Hepatocyte (in vitro differentiated cells): ENCODE results near the gene PER1. TPM values are rescaled to one million over a fixed set of nuclear protein-coding genes. Genes with fewer than 3 reads are reported as not detected.

ENCODE experiments used
- DNase-seq: peaks from one replicate; pipeline ENCODE4 v3.0.0-alpha.2; 2016; ENCODE audit warnings: low spot score
- H2AFZ ChIP-seq: fragments of 200-600 bp; sonication (generic); 2 replicates; pipeline ENCODE4 v1.6.0; 2016; ENCODE audit warnings: antibody characterized with exemption, mild to moderate bottlenecking
- H3K27ac ChIP-seq: fragments of 200-600 bp; sonication (generic); 2 replicates; pipeline ENCODE4 v1.5.1; 2016; ENCODE audit warnings: mild to moderate bottlenecking
- H3K27me3 ChIP-seq: fragments of 200-600 bp; sonication (generic); 2 replicates; pipeline ENCODE4 v1.6.1; 2016
- H3K36me3 ChIP-seq: fragments of 200-600 bp; sonication (generic); replicated peaks from 2 replicates; pipeline ENCODE4 v1.5.1; 2016; ENCODE audit warnings: low read depth; ENCODE audit not compliant: insufficient read depth
- H3K4me1 ChIP-seq: fragments of 200-600 bp; sonication (generic); 2 replicates; pipeline ENCODE4 v1.5.1; 2016; ENCODE audit warnings: mild to moderate bottlenecking, moderate library complexity; ENCODE audit not compliant: insufficient read depth
- H3K4me2 ChIP-seq: fragments of 200-600 bp; sonication (generic); 2 replicates; pipeline ENCODE4 v1.6.0; 2016
- H3K4me3 ChIP-seq: fragments of 200-600 bp; sonication (generic); 2 replicates; pipeline ENCODE4 v1.5.1; 2016; ENCODE audit warnings: mild to moderate bottlenecking
- H3K79me2 ChIP-seq: fragments of 200-600 bp; sonication (generic); 2 replicates; pipeline ENCODE4 v1.6.0; 2017; ENCODE audit warnings: mild to moderate bottlenecking
- H3K9me2 ChIP-seq: fragments of 200-600 bp; sonication (generic); replicated peaks from 2 replicates; pipeline ENCODE4 v1.6.0; 2017; ENCODE audit warnings: mild to moderate bottlenecking; ENCODE audit not compliant: insufficient read depth
- H3K9me3 ChIP-seq: fragments of 200-600 bp; sonication (generic); 2 replicates; pipeline ENCODE4 v1.5.1; 2016; ENCODE audit warnings: low read depth, mild to moderate bottlenecking
- H4K20me1 ChIP-seq: fragments of 200-600 bp; sonication (generic); 2 replicates; pipeline ENCODE4 v1.6.0; 2016; ENCODE audit warnings: mild to moderate bottlenecking; ENCODE audit not compliant: insufficient read depth, poor library complexity, severe bottlenecking
- EZH2 ChIP-seq: fragments of 200-600 bp; sonication (generic); IDR thresholded peaks from 2 replicates; pipeline ENCODE4 v1.6.1; 2016; ENCODE audit warnings: antibody characterized with exemption, mild to moderate bottlenecking, borderline replicate concordance
- EZH2phosphoT487 ChIP-seq: fragments of 200-600 bp; sonication (generic); IDR thresholded peaks from one replicate; pipeline ENCODE4 v1.6.1; 2018; ENCODE audit warnings: antibody characterized with exemption, mild to moderate bottlenecking, low read depth, moderate library complexity; ENCODE audit not compliant: unreplicated experiment, severe bottlenecking
- WGBS: methylation state at CpG from one replicate; pipeline ENCODE4 v1.1.6; 2016; ENCODE audit warnings: low lambda C conversion rate; ENCODE audit errors: missing lambda C conversion rate; 5-methylcytosine and 5-hydroxymethylcytosine counted together
- polyA plus RNA-seq: library from polyadenylated mRNA; unstranded; fragments of >200 nt; fragmentation: Nextera tagmentation; extraction: Ambion mirVana; gene quantifications from 2 replicates; pipeline ENCODE4 v1.2.1, GENCODE V29; 2016
- total RNA-seq: library from RNA; depleted of rRNA; stranded (reverse); fragments of >200 nt; gene quantifications from 2 replicates; pipeline ENCODE4 v1.2.3, GENCODE V29; 2014
- TF ChIP-seq, protein P1 (sequence below): fragments of 200-600 bp; sonication (generic); IDR thresholded peaks from 2 replicates; pipeline ENCODE4 v1.5.1; 2016; ENCODE audit warnings: antibody characterized with exemption, mild to moderate bottlenecking; ENCODE audit not compliant: poor library complexity

Gene PER1
- total and polyA plus RNA-seq, 2 experiments from 2014 or later: 36.5 to 107 TPM

DNA sequence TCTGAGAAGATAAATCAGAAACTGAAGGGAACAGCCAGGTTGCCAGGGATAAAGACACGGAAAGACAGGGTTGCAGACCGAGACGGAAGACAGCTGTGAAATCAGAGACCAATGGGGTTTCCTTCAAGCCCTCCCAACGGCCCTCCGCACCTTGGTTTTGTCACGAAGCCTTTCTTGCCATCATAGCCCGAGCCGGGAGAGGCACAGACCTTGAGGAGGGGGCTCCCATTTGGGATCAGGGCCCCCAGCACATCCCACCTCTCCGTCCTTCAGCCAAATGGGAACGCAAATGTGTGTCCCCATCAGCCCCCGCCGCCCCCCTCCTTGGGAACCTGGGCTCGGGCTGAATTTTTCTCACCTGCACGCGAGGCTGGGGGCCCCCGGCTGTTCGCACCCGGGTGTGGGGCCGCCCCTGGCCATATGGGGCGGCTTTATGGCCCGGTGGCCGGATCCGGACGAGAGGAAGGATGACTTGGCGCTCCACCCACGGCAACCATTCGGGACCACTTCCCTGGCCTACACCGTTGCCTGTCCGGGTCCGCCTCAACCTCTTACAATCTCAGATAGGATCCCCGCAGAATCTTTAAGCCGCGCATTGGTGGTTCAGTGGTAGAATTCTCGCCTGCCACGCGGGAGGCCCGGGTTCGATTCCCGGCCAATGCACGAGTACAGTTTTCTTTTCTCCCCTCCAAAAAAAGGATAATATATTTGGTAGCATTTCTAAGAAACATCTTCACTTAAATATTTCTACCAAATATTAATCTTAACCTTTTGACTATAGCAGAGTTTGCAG lies 26.9 kb downstream of the PER1 start:
- peaks cover 29% of the 10 kb centered on the region for H3K27me3 ChIP-seq

DNA sequence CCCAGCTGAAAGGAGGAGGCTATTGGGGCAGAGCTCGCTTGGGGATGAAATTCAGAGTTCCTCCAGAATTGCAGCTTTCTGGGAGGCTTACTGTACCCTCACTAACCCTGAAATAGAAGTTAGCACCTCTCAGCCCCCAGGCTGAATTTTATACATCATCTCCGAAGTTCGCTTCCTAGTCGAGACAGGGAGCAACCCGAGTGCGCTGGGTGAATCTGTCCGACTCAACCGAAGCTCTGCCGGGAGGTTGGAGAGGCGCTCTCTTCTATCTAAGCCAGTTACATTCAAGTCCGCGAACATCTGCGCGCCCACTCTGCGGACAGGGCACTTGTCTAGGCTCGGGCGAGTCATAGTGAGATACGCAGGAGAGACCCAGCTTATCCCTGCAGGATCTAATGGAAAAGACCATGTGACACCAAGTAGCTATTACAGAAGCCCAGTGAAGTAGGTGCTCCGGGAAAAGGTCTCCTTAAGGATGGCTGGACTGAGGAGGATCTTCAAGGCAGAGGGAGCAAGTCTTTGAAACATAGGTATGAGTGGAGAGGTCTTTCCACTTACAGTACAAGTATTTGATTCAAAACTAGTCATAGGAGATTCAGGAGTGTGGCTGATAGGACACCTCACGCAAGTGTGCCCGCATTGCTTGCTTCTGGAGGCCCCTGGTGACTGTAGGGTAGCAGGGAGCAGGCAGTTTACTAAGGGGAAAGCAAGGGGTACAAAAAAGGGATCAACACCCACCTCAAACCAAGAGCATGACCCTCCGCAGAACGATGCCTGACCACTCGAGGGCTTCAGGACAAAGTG lies 27.7 kb downstream of the PER1 start:
- Histone ChIP-seq H3K9me2 (no peaks in the 10 kb centered on the region), H3K79me2 (no peaks in the 10 kb centered on the region), H4K20me1 (no peaks in the 10 kb centered on the region), H3K36me3 (no peaks in the 10 kb centered on the region), H3K27me3 (peaks cover 29% of the 10 kb centered on the region), H3K27ac (no peak overlapping the region), H3K4me1 (peaks cover 35% of the 10 kb centered on the region), H3K4me2 (peak overlapping the region; percentile 88), H3K4me3 (peak overlapping the region; percentile 27), H3K9me3 (no peaks in the 10 kb centered on the region), H2AFZ (no peak overlapping the region)
- DNase-seq: peak; percentile 44
- TF ChIP-seq EZH2phosphoT487 (no peak), EZH2 (no peak)
- TF ChIP-seq, protein P1, sequence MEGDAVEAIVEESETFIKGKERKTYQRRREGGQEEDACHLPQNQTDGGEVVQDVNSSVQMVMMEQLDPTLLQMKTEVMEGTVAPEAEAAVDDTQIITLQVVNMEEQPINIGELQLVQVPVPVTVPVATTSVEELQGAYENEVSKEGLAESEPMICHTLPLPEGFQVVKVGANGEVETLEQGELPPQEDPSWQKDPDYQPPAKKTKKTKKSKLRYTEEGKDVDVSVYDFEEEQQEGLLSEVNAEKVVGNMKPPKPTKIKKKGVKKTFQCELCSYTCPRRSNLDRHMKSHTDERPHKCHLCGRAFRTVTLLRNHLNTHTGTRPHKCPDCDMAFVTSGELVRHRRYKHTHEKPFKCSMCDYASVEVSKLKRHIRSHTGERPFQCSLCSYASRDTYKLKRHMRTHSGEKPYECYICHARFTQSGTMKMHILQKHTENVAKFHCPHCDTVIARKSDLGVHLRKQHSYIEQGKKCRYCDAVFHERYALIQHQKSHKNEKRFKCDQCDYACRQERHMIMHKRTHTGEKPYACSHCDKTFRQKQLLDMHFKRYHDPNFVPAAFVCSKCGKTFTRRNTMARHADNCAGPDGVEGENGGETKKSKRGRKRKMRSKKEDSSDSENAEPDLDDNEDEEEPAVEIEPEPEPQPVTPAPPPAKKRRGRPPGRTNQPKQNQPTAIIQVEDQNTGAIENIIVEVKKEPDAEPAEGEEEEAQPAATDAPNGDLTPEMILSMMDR: no peak
- WGBS: 4% methylated on average over 24 of the region's 24 CpGs

More for the DNA sequence above, 26.9 kb downstream of the PER1 start:
- H3K36me3 ChIP-seq: no peaks in the 10 kb centered on the region
- no peaks in the 10 kb centered on the region for H3K9me3 ChIP-seq
- peak; percentile 88 for DNase-seq
- peaks cover 35% of the 10 kb centered on the region for H3K4me1 ChIP-seq
- H3K79me2 ChIP-seq: no peaks in the 10 kb centered on the region
- H3K4me3 ChIP-seq: peak overlapping the region; percentile 90
- H3K27ac ChIP-seq: peak overlapping the region; percentile 10
- no peaks in the 10 kb centered on the region for H3K9me2 ChIP-seq
- TF ChIP-seq EZH2 (no peak), EZH2phosphoT487 (no peak)
- TF ChIP-seq, protein P1: no peak
- H3K4me2 ChIP-seq: peak overlapping the region; percentile 88
- H4K20me1 ChIP-seq: no peaks in the 10 kb centered on the region
- WGBS: 2% methylated on average over 40 of the region's 40 CpGs
- H2AFZ ChIP-seq: no peak overlapping the region

DNA sequence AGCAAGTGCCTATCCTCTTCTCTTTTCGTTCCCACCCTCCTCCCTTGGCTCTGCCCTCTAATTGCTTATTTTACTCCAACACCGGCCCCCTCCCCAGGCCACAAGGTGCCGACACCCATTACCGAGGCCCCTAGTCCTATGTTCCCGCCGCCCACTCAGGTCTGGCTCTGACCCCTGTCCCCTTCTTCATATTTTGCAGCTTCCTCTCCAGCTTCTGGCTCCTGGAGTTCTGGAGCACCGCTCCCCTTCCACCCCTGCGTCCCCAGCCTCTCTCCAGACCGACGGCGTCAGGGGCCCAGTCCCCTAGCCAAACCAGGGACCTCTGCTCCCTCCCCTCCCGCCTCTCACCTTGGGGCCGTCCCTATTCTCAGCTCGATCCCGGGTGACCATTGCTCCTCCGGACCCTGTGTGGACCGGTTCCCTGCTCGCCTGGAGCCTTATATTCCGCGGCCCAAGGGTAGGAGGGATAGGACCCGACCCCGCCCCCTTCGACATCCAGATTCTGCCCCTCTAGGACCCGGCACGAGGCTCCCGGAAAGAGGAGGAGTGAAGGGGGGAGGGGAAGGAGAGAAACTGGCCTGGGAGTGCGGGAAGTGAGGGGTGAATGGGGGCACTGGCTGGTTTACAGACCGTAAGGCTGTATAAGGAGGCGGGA lies 28.4 kb downstream of the PER1 start, which contains the start of gene HES7:
TSS of gene HES7 (minus strand) at position 412 of the 655 bp plus-strand sequence. CDS start at position 390, 22 bp downstream.
- Histone ChIP-seq H3K4me1 (peaks cover 35% of the 10 kb centered on the region), H3K4me3 (peak within 1 kb of the TSS; percentile 37), H3K4me2 (peak within 1 kb of the TSS; percentile 88), H3K27me3 (peaks cover 29% of the 10 kb centered on the region), H3K27ac (no peak within 1 kb of the TSS), H4K20me1 (no peaks in the 10 kb centered on the region), H3K9me2 (no peaks in the 10 kb centered on the region), H3K9me3 (no peaks in the 10 kb centered on the region), H3K79me2 (no peaks in the 10 kb centered on the region), H2AFZ (peak within 1 kb of the TSS; percentile 34), H3K36me3 (no peaks in the 10 kb centered on the region)
- TF ChIP-seq, protein P1: no peak
- no peak for TF ChIP-seq EZH2phosphoT487
- no peak for TF ChIP-seq EZH2
- 1% methylated on average over 29 of the region's 29 CpGs for WGBS
- peak; percentile 61 for DNase-seq
